ENCODE measurements around the gene LRRC1.

The LRRC1 gene

GRCh38 chr6:53855940-53856339 lies 61.1 kb downstream of the LRRC1 start:
- no peak for TF ChIP-seq CTCF (IDR thresholded peaks at IDR 0.05)

- no peak for TF ChIP-seq CTCF (IDR thresholded peaks at IDR 0.05)
These were observed 62.7 kb downstream of the LRRC1 start for GRCh38 chr6:53857318-53858094.

GRCh38 chr6:53858196-53858595 lies 63.4 kb downstream of the LRRC1 start:
- no peak for TF ChIP-seq CTCF (IDR thresholded peaks at IDR 0.05)

- no peak for TF ChIP-seq CTCF (IDR thresholded peaks at IDR 0.05)
These were observed 64.1 kb downstream of the LRRC1 start for GRCh38 chr6:53858913-53859312.

- TF ChIP-seq CTCF (IDR thresholded peaks at IDR 0.05): no peak
These were observed 65.7 kb downstream of the LRRC1 start for GRCh38 chr6:53860511-53860910.

- no peak for TF ChIP-seq CTCF (IDR thresholded peaks at IDR 0.05)
These were observed 66.7 kb downstream of the LRRC1 start for GRCh38 chr6:53861518-53861917.

GRCh38 chr6:53862662-53863462 lies 68.1 kb downstream of the LRRC1 start:
- no peak for TF ChIP-seq CTCF (IDR thresholded peaks at IDR 0.05)
